HepG2 (cell line): Measurements from ENCODE around the gene NR2F6. TPM values are rescaled to one million over a fixed set of nuclear protein-coding genes. Genes with fewer than 3 reads are reported as not detected.

Experiments used
- AHDC1 ChIP-seq: sonication (generic); formaldehyde crosslinking; IDR thresholded peaks from 2 replicates; pipeline ENCODE4 v1.5.1; 2020; ENCODE audit warnings: mild to moderate bottlenecking, missing genetic modification reagents, borderline replicate concordance
- CBX2 ChIP-seq, 2 experiments: fragments of 200-600 bp in 1 of 2; sonication (generic); formaldehyde crosslinking in 1 of 2; IDR thresholded peaks; 2 replicates each; pipeline versions ENCODE4 v1.7.0 to v1.8.1; 2018 to 2022; ENCODE audit warnings: low read depth in 2 of 2, low read length in 1 of 2, mild to moderate bottlenecking in 1 of 2, missing genetic modification reagents in 1 of 2
- GTF3A ChIP-seq: sonication (generic); formaldehyde crosslinking; conservative IDR thresholded peaks from 2 replicates; pipeline ENCODE4 v1.4.0; 2020; ENCODE audit warnings: mild to moderate bottlenecking, missing genetic modification reagents
- HHEX ChIP-seq: IDR thresholded peaks from 2 replicates; pipeline ENCODE4 v1.6.1; 2016; ENCODE audit warnings: control low read depth
- MED1 ChIP-seq: sonication (generic); formaldehyde crosslinking; IDR thresholded peaks from 2 replicates; pipeline ENCODE4 v1.4.0; 2020; ENCODE audit warnings: missing genetic modification reagents
- RARA ChIP-seq: IDR thresholded peaks from 2 replicates; pipeline ENCODE4 v1.6.1; 2016; ENCODE audit warnings: missing genetic modification reagents, missing compliant biosample characterization
- RBFOX2 ChIP-seq: fragments of 200-400 bp; formaldehyde crosslinking; IDR thresholded peaks from 2 replicates; pipeline ENCODE4 v1.6.1; 2017; ENCODE audit warnings: low read depth, mild to moderate bottlenecking, low read length
- REL ChIP-seq: sonication (generic); formaldehyde crosslinking; conservative IDR thresholded peaks from 2 replicates; pipeline ENCODE4 v1.8.0; 2022; ENCODE audit warnings: mild to moderate bottlenecking, missing genetic modification reagents, moderate library complexity
- SOX5 ChIP-seq: IDR thresholded peaks from 2 replicates; pipeline ENCODE4 v1.6.1; 2016; ENCODE audit warnings: borderline replicate concordance
- SRSF4 ChIP-seq: fragments of 200-400 bp; formaldehyde crosslinking; IDR thresholded peaks from one replicate; pipeline ENCODE4 v1.6.1; 2018; ENCODE audit warnings: mild to moderate bottlenecking, low read depth, low read length, moderate library complexity; ENCODE audit not compliant: poor library complexity, severe bottlenecking
- TAF15 ChIP-seq: fragments of 200-400 bp; formaldehyde crosslinking; IDR thresholded peaks from one replicate; pipeline ENCODE4 v1.6.1; 2018; ENCODE audit warnings: mild to moderate bottlenecking, low read depth, low read length; ENCODE audit not compliant: poor library complexity, severe bottlenecking
- ZBTB21 ChIP-seq: sonication (generic); formaldehyde crosslinking; IDR thresholded peaks from 2 replicates; pipeline ENCODE4 v1.4.0; 2020; ENCODE audit warnings: missing genetic modification reagents
- ZNF138 ChIP-seq: sonication (generic); formaldehyde crosslinking; IDR thresholded peaks from 2 replicates; pipeline ENCODE4 v1.5.0; 2020; ENCODE audit warnings: mild to moderate bottlenecking, low read depth, missing genetic modification reagents
- polyA plus RNA-seq, 8 experiments: library from polyadenylated mRNA; depleted of rRNA in 3 of 8; stranded (reverse) in 7 of 8; unstranded in 1 of 8; fragments of >200 nt; fragmentation: Illumina TruSeq in 4 of 8; extraction: Trizol in 4 of 8; gene quantifications; 2 replicates each; pipeline versions ENCODE4 v1.2.1 to v1.2.3, GENCODE V29; 2011 to 2016; ENCODE audit warnings: low read depth in 4 of 8, missing spikeins in 1 of 8, mixed read lengths in 1 of 8; ENCODE audit not compliant: insufficient read depth in 1 of 8
- total RNA-seq, 5 experiments: library from RNA; depleted of rRNA; stranded (reverse); fragments of >200 nt; fragmentation: Illumina TruSeq; extraction: Trizol; gene quantifications; 2 replicates each; pipeline ENCODE4 v1.2.3, GENCODE V29; 2016; ENCODE audit warnings: low read depth in 1 of 5
- TF ChIP-seq, protein P1 (sequence below): sonication (generic); formaldehyde crosslinking; IDR thresholded peaks from 2 replicates; pipeline ENCODE4 v1.4.0; 2020; ENCODE audit warnings: missing genetic modification reagents

The NR2F6 gene
- total and polyA plus RNA-seq, 2 of the 13 experiments (the other 11 are each of a cell fraction or from before 2014, with no cell fraction given), result 30.9 to 72.4 TPM

DNA sequence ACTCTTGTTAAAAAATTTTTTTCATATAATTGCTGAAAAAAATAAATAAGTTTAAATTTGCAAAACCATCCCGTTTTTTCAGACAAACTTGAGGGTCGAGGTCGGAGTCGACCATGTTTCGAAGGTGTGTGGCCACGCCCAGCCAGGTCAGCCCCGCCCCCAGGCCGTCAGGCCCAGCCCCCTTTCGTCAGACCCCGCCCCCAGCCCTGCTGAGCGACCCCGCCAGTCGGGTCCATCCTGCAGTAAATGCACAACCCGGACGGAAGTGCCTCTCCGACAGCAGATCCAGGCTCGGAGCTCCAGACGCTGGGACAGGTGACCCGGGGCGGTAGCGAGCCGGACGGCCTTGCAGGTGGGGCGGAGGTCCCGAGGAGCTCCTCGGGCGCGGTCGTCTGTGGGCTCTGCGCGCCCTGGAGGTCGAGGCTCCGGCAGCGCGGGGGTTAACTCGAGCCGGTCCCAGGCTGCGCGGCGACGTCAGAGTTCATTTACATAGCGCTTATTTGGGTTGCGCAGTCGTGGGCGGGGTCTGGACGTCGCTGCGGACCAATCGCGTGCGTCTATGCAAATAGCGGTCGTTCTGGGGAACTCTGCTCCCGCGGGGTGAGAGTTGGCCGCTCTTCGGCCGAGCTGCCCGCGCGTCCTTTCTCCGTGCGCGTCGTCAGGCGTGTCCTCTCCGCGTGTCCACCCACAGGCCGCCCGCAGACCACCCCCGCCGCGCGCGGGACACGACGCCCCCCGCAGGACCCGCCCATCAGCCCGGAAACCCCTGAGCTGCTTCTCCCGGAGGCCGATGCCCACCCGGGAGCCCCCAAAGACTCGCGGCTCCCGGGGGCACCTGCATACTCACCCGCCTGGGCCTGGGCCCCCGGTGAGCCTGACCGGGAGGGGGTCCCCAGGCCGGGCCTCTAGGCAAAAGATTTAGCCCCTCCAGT, 19.5 kb downstream of the NR2F6 start, which contains the start of gene OCEL1 (continued):
- TF ChIP-seq, protein P1, sequence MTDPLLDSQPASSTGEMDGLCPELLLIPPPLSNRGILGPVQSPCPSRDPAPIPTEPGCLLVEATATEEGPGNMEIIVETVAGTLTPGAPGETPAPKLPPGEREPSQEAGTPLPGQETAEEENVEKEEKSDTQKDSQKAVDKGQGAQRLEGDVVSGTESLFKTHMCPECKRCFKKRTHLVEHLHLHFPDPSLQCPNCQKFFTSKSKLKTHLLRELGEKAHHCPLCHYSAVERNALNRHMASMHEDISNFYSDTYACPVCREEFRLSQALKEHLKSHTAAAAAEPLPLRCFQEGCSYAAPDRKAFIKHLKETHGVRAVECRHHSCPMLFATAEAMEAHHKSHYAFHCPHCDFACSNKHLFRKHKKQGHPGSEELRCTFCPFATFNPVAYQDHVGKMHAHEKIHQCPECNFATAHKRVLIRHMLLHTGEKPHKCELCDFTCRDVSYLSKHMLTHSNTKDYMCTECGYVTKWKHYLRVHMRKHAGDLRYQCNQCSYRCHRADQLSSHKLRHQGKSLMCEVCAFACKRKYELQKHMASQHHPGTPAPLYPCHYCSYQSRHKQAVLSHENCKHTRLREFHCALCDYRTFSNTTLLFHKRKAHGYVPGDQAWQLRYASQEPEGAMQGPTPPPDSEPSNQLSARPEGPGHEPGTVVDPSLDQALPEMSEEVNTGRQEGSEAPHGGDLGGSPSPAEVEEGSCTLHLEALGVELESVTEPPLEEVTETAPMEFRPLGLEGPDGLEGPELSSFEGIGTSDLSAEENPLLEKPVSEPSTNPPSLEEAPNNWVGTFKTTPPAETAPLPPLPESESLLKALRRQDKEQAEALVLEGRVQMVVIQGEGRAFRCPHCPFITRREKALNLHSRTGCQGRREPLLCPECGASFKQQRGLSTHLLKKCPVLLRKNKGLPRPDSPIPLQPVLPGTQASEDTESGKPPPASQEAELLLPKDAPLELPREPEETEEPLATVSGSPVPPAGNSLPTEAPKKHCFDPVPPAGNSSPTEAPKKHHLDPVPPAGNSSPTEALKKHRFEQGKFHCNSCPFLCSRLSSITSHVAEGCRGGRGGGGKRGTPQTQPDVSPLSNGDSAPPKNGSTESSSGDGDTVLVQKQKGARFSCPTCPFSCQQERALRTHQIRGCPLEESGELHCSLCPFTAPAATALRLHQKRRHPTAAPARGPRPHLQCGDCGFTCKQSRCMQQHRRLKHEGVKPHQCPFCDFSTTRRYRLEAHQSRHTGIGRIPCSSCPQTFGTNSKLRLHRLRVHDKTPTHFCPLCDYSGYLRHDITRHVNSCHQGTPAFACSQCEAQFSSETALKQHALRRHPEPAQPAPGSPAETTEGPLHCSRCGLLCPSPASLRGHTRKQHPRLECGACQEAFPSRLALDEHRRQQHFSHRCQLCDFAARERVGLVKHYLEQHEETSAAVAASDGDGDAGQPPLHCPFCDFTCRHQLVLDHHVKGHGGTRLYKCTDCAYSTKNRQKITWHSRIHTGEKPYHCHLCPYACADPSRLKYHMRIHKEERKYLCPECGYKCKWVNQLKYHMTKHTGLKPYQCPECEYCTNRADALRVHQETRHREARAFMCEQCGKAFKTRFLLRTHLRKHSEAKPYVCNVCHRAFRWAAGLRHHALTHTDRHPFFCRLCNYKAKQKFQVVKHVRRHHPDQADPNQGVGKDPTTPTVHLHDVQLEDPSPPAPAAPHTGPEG, result no peak
- TF ChIP-seq RARA (CRISPR knock-in tag) (peak; percentile 66; the same call in 1 of the 2 replicates), TAF15 (no peak), RBFOX2 (peak; percentile 93), ZNF138 (no peak), SOX5 (CRISPR knock-in tag) (no peak), ZBTB21 (CRISPR knock-in tag) (no peak), MED1 (CRISPR knock-in tag) (peak; percentile 74), HHEX (CRISPR knock-in tag) (no peak), REL (CRISPR knock-in tag) (0 out of 2 replicates have a peak, but pooled peaks have one; percentile 44), GTF3A (CRISPR knock-in tag) (no peak), SRSF4 (no peak), AHDC1 (CRISPR knock-in tag) (0 out of 2 replicates have a peak, but pooled peaks have one; percentile 44), CBX2 (IDR thresholded peaks at IDR 0.05; ENCODE audit: low read depth, low read length) (no peak), CBX2 (CRISPR knock-in tag; IDR thresholded peaks at IDR 0.05; ENCODE audit: low read depth) (no peak)
